GM18505 (cell line): Measurements from ENCODE around the gene SERGEF.

Source experiments
- ATAC-seq: cut with Tn5 transposase; IDR thresholded peaks from one replicate; pipeline ENCODE4 v1.9.1; 2021; ENCODE audit not compliant: unreplicated experiment
- POLR2A ChIP-seq: IDR thresholded peaks from 4 replicates; pipeline ENCODE4 v1.6.1; 2011; ENCODE audit warnings: borderline replicate concordance; ENCODE audit not compliant: insufficient read depth, insufficient read length; ENCODE audit errors: extremely low read depth

The SERGEF gene

GRCh38 chr11:17788084-17788483 lies 224.8 kb downstream of the SERGEF start:
- ATAC-seq: no peak
- TF ChIP-seq POLR2A: no peak

GRCh38 chr11:17786824-17787525 lies 225.9 kb downstream of the SERGEF start:
- ATAC-seq: no peak
- TF ChIP-seq POLR2A: no peak

DNA sequence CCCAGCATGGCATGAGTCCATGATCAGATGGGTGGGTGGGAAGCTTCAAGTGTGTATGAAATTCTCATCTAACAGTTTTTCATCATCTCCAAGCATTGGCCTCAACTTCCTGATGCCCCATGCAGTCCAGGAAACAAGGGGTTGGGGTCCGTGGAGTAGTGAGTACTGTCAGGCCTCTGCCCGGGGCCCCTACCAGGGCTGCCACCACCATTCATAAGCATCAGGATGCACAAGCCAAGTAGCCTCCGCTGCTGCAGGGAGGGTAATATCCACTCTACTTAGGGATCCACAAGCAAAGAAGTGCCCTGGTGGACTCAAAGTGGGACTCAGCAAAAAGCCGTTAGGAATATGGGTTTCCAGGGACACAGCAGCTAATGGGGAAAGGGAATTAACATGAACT lies 229.0 kb downstream of the SERGEF start:
- no peak for ATAC-seq

GRCh38 chr11:17782603-17783337 lies 230.1 kb downstream of the SERGEF start:
- TF ChIP-seq POLR2A: no peak

More for the DNA sequence above, 229.0 kb downstream of the SERGEF start:
- TF ChIP-seq POLR2A: no peak

DNA sequence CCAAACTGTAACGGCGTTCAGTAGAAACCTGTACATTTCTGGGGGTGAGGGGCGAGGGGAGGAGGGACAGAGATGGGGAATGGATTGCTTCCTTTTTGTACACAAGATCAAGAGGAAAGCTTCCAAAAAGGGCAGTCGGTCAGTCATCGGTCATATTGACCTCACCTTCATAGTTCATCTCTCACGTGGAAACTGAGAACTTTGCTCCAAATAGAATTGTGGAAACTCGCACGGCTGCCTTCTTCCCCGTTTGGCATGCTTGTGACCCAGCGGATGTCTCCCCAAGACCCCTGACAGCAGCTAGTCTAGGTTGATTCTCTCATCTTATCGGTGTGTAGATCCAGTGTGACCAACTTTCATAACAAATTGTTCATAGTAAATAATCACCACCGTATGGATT lies 230.7 kb downstream of the SERGEF start:
- TF ChIP-seq POLR2A: no peak
- no peak for ATAC-seq

More at GRCh38 chr11:17782603-17783337, 230.1 kb downstream of the SERGEF start:
- ATAC-seq: no peak

DNA sequence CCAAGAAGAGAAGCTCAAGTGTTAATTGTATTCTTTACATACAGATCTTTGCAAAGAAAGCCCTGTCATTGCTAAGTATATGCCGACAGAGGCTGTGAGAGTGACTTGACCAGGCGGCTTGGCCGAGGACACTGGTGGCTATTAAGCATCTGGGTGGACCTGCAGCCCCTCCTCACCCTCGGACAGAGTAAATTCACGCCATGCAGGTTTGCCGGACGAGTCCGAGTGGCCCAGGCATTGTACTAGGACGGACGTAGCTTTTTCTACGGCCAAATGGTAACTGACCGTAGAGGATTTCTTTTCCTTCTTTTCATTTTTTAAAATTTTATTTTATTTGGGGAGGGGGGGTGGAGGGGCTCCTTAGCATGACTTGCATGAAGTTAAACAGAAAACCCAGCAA lies 231.2 kb downstream of the SERGEF start:
- no peak for ATAC-seq
- no peak for TF ChIP-seq POLR2A

DNA sequence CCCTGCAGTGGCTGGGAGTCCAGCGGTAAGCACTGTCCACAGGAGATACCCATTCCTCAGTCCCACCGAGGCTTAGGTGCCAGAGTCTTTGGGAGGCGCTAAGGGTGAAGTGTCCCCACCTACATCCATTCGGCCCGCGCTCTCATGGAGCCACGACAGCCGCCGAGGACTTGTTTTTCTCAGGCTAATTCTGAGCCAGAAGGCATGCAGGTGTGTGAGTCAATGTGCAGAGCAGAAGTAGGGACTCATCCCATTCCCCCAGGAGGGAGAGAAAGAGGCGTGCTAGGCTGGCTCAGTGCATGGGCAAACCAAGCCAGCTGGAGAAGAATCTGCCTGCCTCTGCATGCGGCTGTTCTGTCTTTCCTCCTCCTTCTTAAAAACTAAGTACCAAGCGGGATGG lies 231.6 kb downstream of the SERGEF start:
- TF ChIP-seq POLR2A: no peak
- no peak for ATAC-seq

- no peak for ATAC-seq
- TF ChIP-seq POLR2A: no peak
Observed at GRCh38 chr11:17780668-17781067, 232.2 kb downstream of the SERGEF start.

GRCh38 chr11:17779861-17780594 lies 232.8 kb downstream of the SERGEF start:
- no peak for ATAC-seq
- TF ChIP-seq POLR2A: no peak

DNA sequence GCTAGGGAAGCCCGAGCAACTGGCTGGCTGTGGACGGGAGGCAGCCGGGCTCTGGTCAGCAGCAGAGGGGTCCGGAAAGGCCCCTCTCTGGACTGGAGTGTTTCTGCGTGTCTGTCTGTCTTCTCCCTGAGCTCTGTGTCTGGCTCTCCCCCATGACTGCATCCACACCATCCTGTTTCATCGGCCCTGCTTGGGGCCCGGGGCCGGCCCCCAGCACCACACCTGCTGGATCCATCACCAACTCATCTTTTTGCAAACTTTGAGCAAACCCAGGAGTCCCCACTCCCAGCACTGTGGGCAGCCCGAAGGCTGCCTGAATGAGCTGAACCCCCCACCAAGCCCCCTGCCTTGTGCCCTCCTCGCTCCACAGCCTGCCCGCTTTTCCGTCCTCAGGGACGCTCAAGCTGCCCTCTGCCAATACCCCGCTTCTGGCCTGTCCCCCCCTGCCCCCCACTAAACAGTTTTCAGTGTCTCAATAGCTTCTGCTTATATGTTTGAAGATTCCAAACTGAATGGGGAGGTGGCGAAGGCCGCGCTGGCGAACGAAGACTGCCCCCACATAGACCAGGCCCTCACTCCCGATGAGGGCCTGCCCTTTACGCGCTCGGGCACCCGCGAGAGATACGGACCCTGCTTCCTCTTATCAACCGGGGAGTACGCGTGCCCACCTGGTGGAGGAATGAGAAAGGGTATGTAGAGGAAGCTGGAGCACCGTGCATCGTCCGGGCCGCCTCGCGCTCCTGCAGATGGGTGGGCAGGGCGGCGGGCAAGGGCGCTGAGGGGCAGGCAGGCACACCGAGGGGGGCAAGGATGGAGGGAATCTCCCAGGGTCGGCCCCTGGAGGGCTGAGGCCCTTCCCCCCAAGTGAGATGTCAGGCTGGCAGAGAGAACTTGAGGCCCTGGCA lies 233.6 kb downstream of the SERGEF start:
- no peak for ATAC-seq
- no peak for TF ChIP-seq POLR2A

GRCh38 chr11:17778352-17778751 lies 234.5 kb downstream of the SERGEF start:
- ATAC-seq: no peak
- TF ChIP-seq POLR2A: no peak

GRCh38 chr11:17777738-17778091 lies 235.1 kb downstream of the SERGEF start:
- TF ChIP-seq POLR2A: no peak
- ATAC-seq: no peak
